Naive thymus-derived CD4-positive, alpha-beta T cell (primary cell): ENCODE results near the gene C17orf113. TPM values are rescaled to one million over a fixed set of nuclear protein-coding genes. Genes with fewer than 3 reads are reported as not detected.
A peak's percentile ranks its signal among the peaks of the same experiment; 100 is the strongest.

Experiments
- ATAC-seq: fragments of 150-1000 bp; cut with Tn5 transposase; 2 replicates; pipeline ENCODE4 v1.10.0; 2021; ENCODE audit warnings: mild to moderate bottlenecking, moderate library complexity
- CTCF ChIA-PET: fragments of 350-600 bp; sonication (Branson Sonifier 250); formaldehyde crosslinking; loops from one replicate; lab custom pipeline; 2021; ENCODE audit warnings: antibody characterized with exemption; lab: Charles Lee
- POLR2A ChIA-PET: fragments of 350-600 bp; sonication (Branson Sonifier 250); formaldehyde crosslinking; loops from one replicate; lab custom pipeline; 2021; ENCODE audit warnings: antibody characterized with exemption, inconsistent platforms; lab: Charles Lee
- DNase-seq, 9 donors: peaks; one replicate each; pipeline versions ENCODE4 v3.0.0 to v3.0.0-alpha.2; 2020 to 2022; ENCODE audit warnings: mixed read lengths in 1 of 9
- H3K27ac ChIP-seq: one replicate; pipeline ENCODE4 v1.7.0; 2013; ENCODE audit warnings: mild to moderate bottlenecking, low read depth, low read length, moderate library complexity
- H3K27me3 ChIP-seq, 2 donors: one replicate each; pipeline ENCODE4 v1.7.0; 2013; ENCODE audit warnings: low read length in 2 of 2, mild to moderate bottlenecking in 2 of 2, moderate library complexity in 2 of 2; ENCODE audit not compliant: control insufficient read depth in 2 of 2, insufficient read depth in 2 of 2
- H3K36me3 ChIP-seq, 3 experiments: 1 replicate in 2 of 3; 2 replicates in 1 of 3; pipeline ENCODE4 v1.7.0; 2013; ENCODE audit warnings: low read length in 3 of 3, mild to moderate bottlenecking in 3 of 3, moderate library complexity in 1 of 3; ENCODE audit not compliant: insufficient read depth in 3 of 3, control insufficient read depth in 2 of 3
- H3K4me1 ChIP-seq, 2 donors: one replicate each; pipeline ENCODE4 v1.7.0; 2013; ENCODE audit warnings: low read length in 2 of 2, mild to moderate bottlenecking in 2 of 2, moderate library complexity in 1 of 2; ENCODE audit not compliant: control insufficient read depth in 2 of 2, insufficient read depth in 2 of 2
- H3K4me3 ChIP-seq: 2 replicates; pipeline ENCODE4 v1.7.0; 2013; ENCODE audit warnings: mild to moderate bottlenecking, low read length
- H3K9me3 ChIP-seq, 3 experiments: 1 replicate in 2 of 3; 2 replicates in 1 of 3; pipeline ENCODE4 v1.7.0; 2013; ENCODE audit warnings: low read length in 3 of 3; ENCODE audit not compliant: control insufficient read depth in 2 of 3
- H3K27ac Mint-ChIP-seq, 9 donors: one replicate each; pipeline ENCODE4 v1.8.0; 2020 to 2022; ENCODE audit warnings: mixed read lengths in 9 of 9, mild to moderate bottlenecking in 8 of 9, moderate library complexity in 5 of 9, inconsistent platforms in 2 of 9
- H3K27me3 Mint-ChIP-seq, 5 donors: one replicate each; pipeline ENCODE4 v1.8.0; 2021 to 2022; ENCODE audit warnings: mixed read lengths in 5 of 5, mild to moderate bottlenecking in 1 of 5
- H3K36me3 Mint-ChIP-seq, 5 donors: one replicate each; pipeline ENCODE4 v1.8.0; 2020 to 2022; ENCODE audit warnings: mixed read lengths in 5 of 5, mild to moderate bottlenecking in 3 of 5, inconsistent platforms in 1 of 5
- H3K4me1 Mint-ChIP-seq, 7 donors: one replicate each; pipeline ENCODE4 v1.8.0; 2020 to 2022; ENCODE audit warnings: mixed read lengths in 7 of 7, mild to moderate bottlenecking in 3 of 7, inconsistent platforms in 1 of 7
- H3K4me3 Mint-ChIP-seq, 10 donors: one replicate each; pipeline ENCODE4 v1.8.0; 2020 to 2022; ENCODE audit warnings: mild to moderate bottlenecking in 10 of 10, mixed read lengths in 10 of 10, moderate library complexity in 6 of 10, inconsistent platforms in 2 of 10
- H3K9me3 Mint-ChIP-seq, 11 donors: one replicate each; pipeline ENCODE4 v1.8.0; 2020 to 2022; ENCODE audit warnings: mixed read lengths in 11 of 11, mild to moderate bottlenecking in 4 of 11, inconsistent platforms in 1 of 11, moderate library complexity in 1 of 11
- intact Hi-C, 2 donors: fragments of 100-400 bp; cut with micrococcal nuclease; formaldehyde crosslinking; loops; one replicate each; pipeline ENCODE4 v1.15.1; 2023
- polyA plus RNA-seq, 2 donors: library from polyadenylated mRNA; unstranded; fragments of 300-500 nt; fragmentation: Illumina TruSeq; gene quantifications; one replicate each; pipeline ENCODE4 v1.2.3, GENCODE V29; 2021
- total RNA-seq, 6 experiments: library from RNA in 5 of 6; stranded (reverse) in 5 of 6; gene quantifications; 1 replicate in 5 of 6; 2 replicates in 1 of 6; pipeline ENCODE4 v1.2.3 and lab custom pipeline; 2021 to 2026

The C17orf113 gene
- total and polyA plus RNA-seq, 7 experiments from 2014 or later, result 0.10 to 1.0 (median 0.54) TPM

DNA sequence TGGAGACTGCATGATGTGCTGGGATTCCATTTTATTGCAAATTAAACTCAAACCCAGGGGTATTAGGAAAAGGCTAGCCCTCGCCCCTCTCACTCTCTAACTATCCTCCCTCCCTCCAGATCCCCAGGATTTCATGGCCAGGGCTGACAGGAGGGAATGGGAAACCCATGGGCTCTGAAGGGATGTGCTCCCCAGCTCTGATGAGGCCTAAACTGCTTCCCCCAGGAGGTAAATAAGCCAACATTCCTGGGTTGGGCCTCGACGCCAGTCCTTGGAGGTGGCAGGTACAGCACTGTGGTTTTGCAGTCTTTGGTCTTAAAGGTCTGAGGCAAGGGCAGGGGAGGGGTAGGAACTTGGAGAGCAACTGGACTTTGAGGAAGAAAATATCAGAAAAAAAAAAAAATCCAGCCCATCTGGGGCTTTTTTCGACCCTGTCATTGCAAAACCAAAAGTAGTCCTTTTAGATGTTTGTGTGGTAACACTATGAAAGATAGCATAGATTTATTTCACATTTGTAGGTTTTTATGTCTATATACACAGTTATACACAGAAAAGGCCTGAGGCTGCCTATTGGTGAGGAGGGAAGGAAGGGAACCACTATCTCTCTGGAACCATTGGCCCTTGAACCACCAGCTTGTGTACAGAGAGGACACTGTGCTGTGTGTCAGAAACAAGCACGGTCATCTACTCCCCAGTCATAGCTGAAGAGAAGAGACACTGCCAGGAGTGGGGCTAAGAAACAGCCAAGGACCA, 12.0 kb downstream of the C17orf113 start:
- H3K27ac ChIP-seq, result no peak overlapping the region
- peaks cover 0 to 9% (median 0%) of the 10 kb centered on the region in 5 donors for H3K27me3 Mint-ChIP-seq
- no peaks in the 10 kb centered on the region for H3K36me3 Mint-ChIP-seq
- no peaks in the 10 kb centered on the region for H3K36me3 ChIP-seq
- no peak overlapping the region for H3K4me3 Mint-ChIP-seq
- H3K4me1 ChIP-seq, result no peaks in the 10 kb centered on the region
- H3K9me3 Mint-ChIP-seq, result no peaks in the 10 kb centered on the region
- ATAC-seq (no peak), DNase-seq (no peak)
- H3K9me3 ChIP-seq, result no peaks in the 10 kb centered on the region
- ChIA-PET POLR2A (no interaction called here), CTCF (interaction anchor here (1.3 kb wide), 1 partner anchor 28 kb away, joined by 3 read pairs; no protein-coding TSS in a partner anchor)
- intact Hi-C loops, result no loop called here
- no peaks in the 10 kb centered on the region for H3K27me3 ChIP-seq
- no peak overlapping the region for H3K4me3 ChIP-seq
- peaks cover 2 to 9% (median 8%) of the 10 kb centered on the region in 7 donors for H3K4me1 Mint-ChIP-seq
- H3K27ac Mint-ChIP-seq, result no peak overlapping the region

DNA sequence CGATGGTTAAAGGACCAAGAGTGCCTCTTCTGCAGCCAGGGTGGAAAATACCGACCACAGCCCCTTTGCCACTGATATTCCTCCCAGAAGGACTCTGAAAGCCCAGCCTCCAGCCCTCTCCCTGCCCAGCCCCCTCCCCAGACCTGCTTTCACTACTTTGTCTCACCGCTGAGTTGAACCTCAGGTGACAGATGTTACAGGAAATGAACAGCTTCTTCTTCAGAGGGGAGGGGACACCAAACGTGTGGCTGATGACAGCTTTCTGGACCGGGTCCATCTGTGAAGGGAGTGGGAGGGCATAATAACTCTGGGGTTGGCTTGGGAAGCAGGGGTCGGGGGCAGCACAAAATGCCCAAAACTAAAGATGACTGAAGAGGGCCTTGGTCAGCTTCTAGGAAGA, 16.3 kb downstream of the C17orf113 start:
- no peaks in the 10 kb centered on the region for H3K9me3 ChIP-seq
- ChIA-PET CTCF (interaction anchor here (0.8 to 0.9 kb wide), 2 partner anchors 9 to 10 kb away, joined by 3 to 4 read pairs; no protein-coding TSS in a partner anchor), POLR2A (interaction anchor here (0.6 to 1.1 kb wide), 3 partner anchors 14 to 872 kb away, joined by 3 to 6 read pairs (median 3); partner anchors contain the start of gene NKIRAS2)
- no peaks in the 10 kb centered on the region for H3K9me3 Mint-ChIP-seq
- no peak overlapping the region for H3K27ac ChIP-seq
- no peaks in the 10 kb centered on the region for H3K36me3 Mint-ChIP-seq
- DNase-seq (no peak), ATAC-seq (no peak)
- intact Hi-C loops, result no loop called here
- peaks cover 2 to 9% (median 8%) of the 10 kb centered on the region in 7 donors for H3K4me1 Mint-ChIP-seq
- H3K27me3 Mint-ChIP-seq, result peaks cover 0 to 9% (median 0%) of the 10 kb centered on the region in 5 donors
- H3K4me3 ChIP-seq, result no peak overlapping the region
- H3K27ac Mint-ChIP-seq, result peak overlapping the region in 3 of 9 donors; percentile 13 to 64 (median 26)
- H3K4me3 Mint-ChIP-seq, result peak overlapping the region in 1 of 10 donors; percentile 46
- H3K27me3 ChIP-seq, result no peaks in the 10 kb centered on the region
- no peaks in the 10 kb centered on the region for H3K4me1 ChIP-seq
- H3K36me3 ChIP-seq, result no peaks in the 10 kb centered on the region

DNA sequence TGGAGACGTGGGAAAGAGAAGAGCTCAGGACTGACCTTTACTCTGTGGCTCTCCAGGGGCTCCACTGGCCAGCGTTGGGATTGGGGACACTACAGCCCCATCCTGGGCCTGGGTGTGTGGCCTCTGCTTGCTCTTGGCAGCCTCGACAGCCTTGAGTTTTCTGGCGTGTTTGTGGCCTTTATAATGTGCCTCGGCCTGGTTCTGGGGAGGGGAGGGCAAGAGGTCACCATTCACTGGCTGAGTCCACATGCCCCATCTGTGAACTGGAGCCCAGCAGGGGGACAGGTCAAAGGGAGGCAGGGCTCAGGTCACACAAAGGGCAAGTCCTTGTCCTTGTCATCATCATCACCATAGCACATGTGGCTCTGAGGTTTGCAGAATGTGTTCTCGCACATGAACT, 18.8 kb downstream of the C17orf113 start:
- H3K27me3 Mint-ChIP-seq, result peaks cover 0 to 12% (median 3%) of the 10 kb centered on the region in 5 donors
- no peak overlapping the region for H3K4me3 Mint-ChIP-seq
- no peak overlapping the region for H3K4me3 ChIP-seq
- no peaks in the 10 kb centered on the region for H3K9me3 Mint-ChIP-seq
- no peaks in the 10 kb centered on the region for H3K27me3 ChIP-seq
- ATAC-seq (no peak), DNase-seq (no peak)
- H3K36me3 ChIP-seq, result no peaks in the 10 kb centered on the region
- intact Hi-C loops, result no loop called here
- ChIA-PET CTCF (interaction anchor here (1.0 kb wide), 1 partner anchor 11 kb away, joined by 3 read pairs; no protein-coding TSS in a partner anchor), POLR2A (no interaction called here)
- H3K27ac ChIP-seq, result no peak overlapping the region
- no peak overlapping the region for H3K27ac Mint-ChIP-seq
- no peaks in the 10 kb centered on the region for H3K36me3 Mint-ChIP-seq
- no peaks in the 10 kb centered on the region for H3K9me3 ChIP-seq
- H3K4me1 Mint-ChIP-seq, result peaks cover 4 to 9% (median 8%) of the 10 kb centered on the region in 7 donors
- no peaks in the 10 kb centered on the region for H3K4me1 ChIP-seq

DNA sequence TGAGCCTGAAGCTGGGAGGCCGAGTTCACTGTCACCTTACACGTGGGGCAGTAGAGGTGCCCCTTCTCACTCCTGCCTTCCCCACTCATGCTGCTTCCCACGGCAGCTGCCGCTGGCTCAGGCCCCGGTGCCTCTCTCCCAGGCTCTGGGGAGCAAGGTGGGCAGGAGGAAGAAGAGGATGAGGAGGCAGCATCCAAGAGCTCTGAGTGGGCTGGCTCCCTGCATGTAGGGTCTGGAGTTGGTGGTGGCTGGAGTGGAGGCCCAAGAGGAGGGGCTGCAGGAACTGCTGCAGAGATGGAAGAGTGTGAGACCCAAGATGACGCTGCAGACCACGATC, 21.6 kb downstream of the C17orf113 start:
- H3K9me3 ChIP-seq, result no peaks in the 10 kb centered on the region
- Mint-ChIP-seq H3K27me3 (peaks cover 0 to 8% (median 0%) of the 10 kb centered on the region in 5 donors), H3K27ac (no peak overlapping the region), H3K4me3 (no peak overlapping the region), H3K9me3 (no peaks in the 10 kb centered on the region), H3K36me3 (peaks cover 0 to 5% (median 3%) of the 10 kb centered on the region in 5 donors), H3K4me1 (peaks cover 3 to 9% (median 8%) of the 10 kb centered on the region in 7 donors)
- ATAC-seq (no peak), DNase-seq (no peak)
- H3K27me3 ChIP-seq, result no peaks in the 10 kb centered on the region
- no peaks in the 10 kb centered on the region for H3K4me1 ChIP-seq
- peaks cover 0 to 6% (median 0%) of the 10 kb centered on the region in 3 experiments for H3K36me3 ChIP-seq
- H3K27ac ChIP-seq, result no peak overlapping the region
- ChIA-PET CTCF (interaction anchor here (1.8 kb wide), 1 partner anchor 11 kb away, joined by 3 read pairs; the partner anchor contains the start of gene DNAJC7), POLR2A (interaction anchor here (1.0 kb wide), 3 partner anchors 9 to 56 kb away, joined by 3 to 7 read pairs (median 3); partner anchors contain the start of gene NKIRAS2)
- intact Hi-C loops, result no loop called here
- no peak overlapping the region for H3K4me3 ChIP-seq

DNA sequence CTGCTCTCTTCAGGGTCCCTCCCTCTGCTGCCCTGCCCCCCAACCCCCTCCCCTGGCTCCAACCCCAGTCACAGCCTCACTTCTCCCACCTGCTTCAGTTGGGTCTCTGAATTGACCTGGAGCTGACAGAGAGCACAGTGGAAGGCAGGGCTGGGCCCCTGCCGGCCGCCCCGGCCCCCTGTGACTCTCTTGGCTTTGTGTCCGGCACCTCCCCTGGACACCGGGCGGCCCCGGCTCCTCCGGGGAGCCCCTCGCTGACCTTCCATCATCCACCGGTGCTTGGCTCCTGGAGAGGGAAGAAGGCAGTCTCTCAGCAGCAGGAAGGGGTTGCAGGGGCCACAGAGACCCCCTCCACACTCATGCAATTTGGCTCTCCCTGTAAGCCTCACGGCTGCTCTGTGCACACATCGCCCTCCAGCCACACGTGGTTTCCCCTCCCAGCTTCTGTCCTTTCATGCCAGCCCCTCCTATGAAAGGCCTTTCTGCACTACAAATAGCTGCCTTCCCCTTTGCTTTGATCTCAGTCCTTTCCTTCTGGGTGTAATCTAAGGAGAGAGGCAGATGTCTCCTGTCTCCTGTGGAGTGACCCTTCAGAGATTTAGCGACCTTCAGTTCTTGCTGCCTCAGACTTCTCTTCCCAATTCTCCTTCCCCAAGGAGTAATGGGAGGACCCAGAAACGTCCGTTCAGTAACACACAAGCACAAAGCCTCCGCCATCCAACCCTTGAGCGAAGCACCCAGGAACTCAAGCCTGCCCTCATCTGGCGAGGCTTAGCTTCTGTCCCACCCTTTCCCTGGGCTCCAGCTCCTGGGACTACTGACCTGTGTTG, 22.2 kb downstream of the C17orf113 start:
- ATAC-seq (no peak), DNase-seq (no peak)
- H3K4me3 Mint-ChIP-seq, result no peak overlapping the region
- H3K27me3 ChIP-seq, result no peaks in the 10 kb centered on the region
- peak overlapping the region in 2 of 9 donors; percentile 10 to 29 for H3K27ac Mint-ChIP-seq
- H3K36me3 Mint-ChIP-seq, result peaks cover 0 to 5% (median 3%) of the 10 kb centered on the region in 5 donors
- no peaks in the 10 kb centered on the region for H3K9me3 Mint-ChIP-seq
- peaks cover 0 to 8% (median 0%) of the 10 kb centered on the region in 5 donors for H3K27me3 Mint-ChIP-seq
- H3K4me1 Mint-ChIP-seq, result peaks cover 0 to 9% (median 5%) of the 10 kb centered on the region in 7 donors
- POLR2A ChIA-PET, result interaction anchor here (0.6 to 1.0 kb wide), 3 partner anchors 8 to 68 kb away, joined by 3 read pairs; partner anchors contain the start of gene NKIRAS2
- no peaks in the 10 kb centered on the region for H3K9me3 ChIP-seq
- H3K36me3 ChIP-seq, result peaks cover 0 to 12% (median 0%) of the 10 kb centered on the region in 3 experiments
- H3K4me3 ChIP-seq, result no peak overlapping the region
- H3K4me1 ChIP-seq, result no peaks in the 10 kb centered on the region
- no peak overlapping the region for H3K27ac ChIP-seq
- CTCF ChIA-PET, result interaction anchor here (1.8 kb wide), 1 partner anchor 10 kb away, joined by 3 read pairs; the partner anchor contains the start of gene DNAJC7
- intact Hi-C loops, result no loop called here

DNA sequence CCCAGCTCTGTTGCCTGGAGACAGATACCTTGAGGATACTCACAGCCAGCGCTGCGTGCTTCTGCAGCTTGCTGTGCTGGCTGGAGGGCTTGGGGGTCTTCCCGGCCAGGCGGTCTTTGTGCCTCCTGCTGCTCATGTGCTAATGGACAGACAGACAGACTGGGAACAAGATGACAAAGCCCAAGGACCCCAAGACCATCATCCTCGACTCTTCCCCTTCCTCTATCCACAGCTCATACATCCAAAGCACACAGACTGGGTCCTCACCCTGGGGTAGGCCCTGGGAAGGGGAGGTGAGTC, 22.9 kb downstream of the C17orf113 start:
- CTCF ChIA-PET, result interaction anchor here (1.8 to 1.9 kb wide), 2 partner anchors 10 to 80 kb away, joined by 3 to 5 read pairs; partner anchors contain the start of gene DNAJC7
- H3K27me3 Mint-ChIP-seq, result peaks cover 0 to 8% (median 0%) of the 10 kb centered on the region in 5 donors

More for the DNA sequence above, 22.9 kb downstream of the C17orf113 start:
- DNase-seq, result no peak
- H3K27ac ChIP-seq, result no peak overlapping the region
- intact Hi-C loops, result no loop called here
- POLR2A ChIA-PET, result no interaction called here
- peaks cover 0 to 18% (median 0%) of the 10 kb centered on the region in 3 experiments for H3K36me3 ChIP-seq
- H3K4me3 Mint-ChIP-seq, result no peak overlapping the region
- H3K4me1 ChIP-seq, result no peaks in the 10 kb centered on the region
- peaks cover 0 to 9% (median 5%) of the 10 kb centered on the region in 7 donors for H3K4me1 Mint-ChIP-seq
- ATAC-seq, result no peak
- peaks cover 0 to 5% (median 3%) of the 10 kb centered on the region in 5 donors for H3K36me3 Mint-ChIP-seq
- no peaks in the 10 kb centered on the region for H3K9me3 Mint-ChIP-seq
- H3K27me3 ChIP-seq, result no peaks in the 10 kb centered on the region
- no peak overlapping the region for H3K4me3 ChIP-seq
- H3K27ac Mint-ChIP-seq, result no peak overlapping the region
- H3K9me3 ChIP-seq, result no peaks in the 10 kb centered on the region
